Stimulated activated CD4-positive, alpha-beta T cell treated with anti-CD3 and anti-CD28 coated beads, Interleukin-4, amount 100 ng/mL, for 1 hour (primary cell): Measurements from ENCODE around the gene SERPINA6.
"Not testable (repeated sequence)": the region's sequence is repeated elsewhere in the genome, so short reads cannot be mapped to it uniquely, and the experiment has no call there.

Experiments used
- DNase-seq: peaks from one replicate; pipeline ENCODE4 v3.0.0-alpha.2; 2020

The SERPINA6 gene

DNA sequence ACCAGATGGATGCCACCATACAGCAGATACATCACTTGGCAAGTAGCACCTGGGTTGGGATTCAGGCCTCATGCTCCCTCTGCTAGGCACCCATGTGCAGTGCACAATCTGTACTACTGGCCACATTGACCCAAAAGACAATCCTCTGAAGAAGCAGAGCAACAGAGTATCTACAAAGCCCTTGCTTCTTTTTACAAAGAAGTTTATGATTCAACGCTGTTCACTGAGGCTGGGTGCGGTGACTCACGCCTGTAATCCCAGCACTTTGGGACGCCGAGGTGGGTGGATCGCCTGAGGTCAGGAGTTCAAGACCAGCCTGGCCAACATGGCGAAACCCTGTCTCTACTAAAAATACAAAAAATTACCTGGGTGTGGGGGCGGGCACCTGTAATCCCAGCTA is 31.1 kb upstream of the SERPINA6 start:
- not testable (repeated sequence) for DNase-seq

DNA sequence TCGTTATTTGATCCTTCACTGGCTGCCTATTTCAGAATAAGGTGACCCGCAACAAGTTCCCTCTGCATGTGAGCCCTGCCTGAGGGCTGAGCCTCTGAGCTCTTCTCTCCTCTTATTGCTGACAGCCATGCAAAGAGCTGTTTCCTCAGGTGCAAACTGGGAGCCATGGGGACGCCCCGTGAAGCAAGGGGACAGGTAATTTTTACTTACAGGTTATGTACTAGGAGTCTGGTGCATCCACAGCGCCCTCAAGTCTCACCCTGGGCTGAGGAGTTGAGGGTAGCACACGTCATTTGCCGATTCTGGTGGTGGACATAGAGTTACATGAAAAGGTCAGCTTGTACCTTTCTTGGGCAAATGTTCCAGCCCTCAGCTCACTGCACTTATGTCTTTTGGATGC is 26.1 kb upstream of the SERPINA6 start:
- DNase-seq: no peak

DNA sequence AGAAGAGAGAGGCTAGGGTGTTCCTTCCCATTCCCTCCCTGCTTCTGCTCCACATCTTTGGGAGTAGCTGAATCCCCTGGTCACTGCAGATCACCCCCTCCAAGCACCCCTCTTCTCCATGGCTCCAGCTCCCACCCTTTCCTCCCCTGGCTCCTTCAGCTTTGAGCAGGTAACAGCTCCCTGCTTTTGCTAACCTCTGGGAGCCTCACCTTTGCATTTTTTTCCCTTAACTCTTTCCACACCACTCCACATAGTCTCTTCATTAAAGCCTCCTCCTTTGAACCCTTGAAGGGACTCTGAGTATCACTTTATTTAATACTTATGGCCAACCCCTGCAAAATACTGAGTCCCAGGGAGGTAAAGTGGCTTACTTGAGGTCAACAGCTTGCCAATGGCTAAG is 25.7 kb upstream of the SERPINA6 start:
- no peak for DNase-seq

DNA sequence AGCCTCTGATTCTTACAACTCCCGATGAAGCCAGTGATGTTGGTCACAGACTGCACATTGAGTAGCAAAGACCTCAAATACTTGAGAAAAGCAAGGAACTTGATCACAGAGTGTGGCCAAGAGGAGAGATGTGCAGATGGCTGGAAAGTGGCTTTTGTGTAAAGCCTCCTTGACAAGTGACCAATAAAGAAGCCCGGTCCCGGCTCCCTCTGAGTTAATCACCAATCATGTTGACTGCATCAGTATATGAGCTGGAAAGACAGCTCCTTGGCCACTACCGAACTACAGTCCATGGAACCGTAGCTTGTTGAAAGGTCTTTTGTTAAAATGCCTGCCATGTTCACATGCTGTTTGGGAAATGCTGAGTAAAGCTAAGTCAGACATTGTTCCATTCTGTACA is 23.7 kb upstream of the SERPINA6 start:
- DNase-seq: no peak

DNA sequence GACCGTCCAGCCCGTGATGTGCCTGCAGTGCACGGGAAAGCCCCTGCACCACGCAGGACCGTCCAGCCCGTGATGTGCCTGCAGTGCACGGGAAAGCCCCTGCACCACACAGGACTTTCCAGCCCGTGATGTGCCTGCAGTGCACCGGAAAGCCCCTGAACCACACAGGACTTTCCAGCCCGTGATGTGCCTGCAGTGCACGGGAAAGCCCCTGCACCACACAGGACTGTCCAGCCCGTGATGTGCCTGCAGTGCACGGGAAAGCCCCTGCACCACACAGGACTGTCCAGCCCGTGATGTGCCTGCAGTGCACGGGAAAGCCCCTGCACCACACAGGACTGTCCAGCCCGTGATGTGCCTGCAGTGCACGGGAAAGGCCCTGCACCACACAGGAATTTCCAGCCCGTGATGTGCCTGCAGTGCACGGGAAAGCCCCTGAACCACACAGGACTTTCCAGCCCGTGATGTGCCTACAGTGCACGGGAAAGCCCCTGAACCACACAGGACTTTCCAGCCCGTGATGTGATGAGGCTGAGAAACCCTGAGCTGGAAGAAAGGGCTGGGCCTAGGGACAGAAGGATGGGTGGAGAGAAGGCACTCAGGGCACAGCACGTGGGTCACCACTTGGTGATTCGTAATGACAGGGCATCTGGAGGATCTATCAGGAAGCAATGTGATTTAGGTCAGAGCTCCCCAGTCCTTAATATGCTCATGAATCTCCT is 23.1 kb upstream of the SERPINA6 start:
- peak; percentile 55 for DNase-seq

DNA sequence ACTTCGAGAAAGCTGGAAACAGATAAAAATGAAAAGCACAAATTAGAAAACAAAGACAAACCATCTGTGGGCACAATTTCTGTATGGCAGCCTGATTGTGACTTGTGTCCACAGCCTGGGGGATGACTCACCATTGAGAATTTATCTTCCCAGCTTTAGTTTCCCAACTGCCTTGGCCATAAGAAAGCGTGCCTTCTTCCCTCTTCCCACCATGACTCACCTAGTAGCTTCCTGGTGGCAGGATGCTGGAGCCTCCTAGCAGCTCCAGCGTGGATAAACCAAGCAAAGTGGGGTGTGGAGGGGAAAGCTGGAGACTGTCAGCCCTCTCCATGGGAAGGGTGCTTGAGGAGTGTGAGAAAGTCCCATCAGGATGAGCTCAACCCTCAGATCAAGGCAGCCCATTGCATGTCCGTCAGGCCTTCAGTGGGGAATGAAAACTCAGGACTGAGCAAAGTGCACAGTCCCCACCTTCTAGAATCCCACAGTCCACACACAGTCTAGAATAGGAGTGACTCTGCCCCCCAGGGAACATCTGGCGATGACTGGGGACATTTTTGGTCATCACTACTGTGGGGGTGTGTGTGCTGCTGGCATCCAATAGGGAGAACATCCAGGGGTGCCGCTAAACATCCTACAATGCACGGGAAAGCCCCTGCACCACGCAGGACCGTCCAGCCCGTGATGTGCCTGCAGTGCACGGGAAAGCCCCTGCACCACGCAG is 22.4 kb upstream of the SERPINA6 start:
- no peak for DNase-seq

DNA sequence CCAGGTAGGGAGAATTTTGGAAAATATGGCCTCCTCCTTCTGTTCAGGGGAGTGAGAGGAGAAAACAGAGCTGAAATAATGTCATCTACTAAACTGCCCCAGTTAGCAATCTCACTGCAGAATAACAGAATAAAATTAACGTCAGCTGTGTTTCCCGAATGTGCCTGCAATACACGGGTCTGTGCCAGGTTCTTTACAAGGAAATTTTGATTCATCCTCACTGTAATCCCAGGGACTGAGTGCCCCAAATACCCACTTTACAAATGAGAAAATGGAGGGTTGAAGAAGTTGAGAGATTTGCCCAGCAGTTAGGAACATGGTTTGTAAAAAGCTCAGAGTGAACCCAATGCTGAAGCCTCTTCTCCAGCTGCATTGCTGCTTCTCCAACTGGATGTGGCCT is 21.3 kb upstream of the SERPINA6 start:
- DNase-seq: no peak

DNA sequence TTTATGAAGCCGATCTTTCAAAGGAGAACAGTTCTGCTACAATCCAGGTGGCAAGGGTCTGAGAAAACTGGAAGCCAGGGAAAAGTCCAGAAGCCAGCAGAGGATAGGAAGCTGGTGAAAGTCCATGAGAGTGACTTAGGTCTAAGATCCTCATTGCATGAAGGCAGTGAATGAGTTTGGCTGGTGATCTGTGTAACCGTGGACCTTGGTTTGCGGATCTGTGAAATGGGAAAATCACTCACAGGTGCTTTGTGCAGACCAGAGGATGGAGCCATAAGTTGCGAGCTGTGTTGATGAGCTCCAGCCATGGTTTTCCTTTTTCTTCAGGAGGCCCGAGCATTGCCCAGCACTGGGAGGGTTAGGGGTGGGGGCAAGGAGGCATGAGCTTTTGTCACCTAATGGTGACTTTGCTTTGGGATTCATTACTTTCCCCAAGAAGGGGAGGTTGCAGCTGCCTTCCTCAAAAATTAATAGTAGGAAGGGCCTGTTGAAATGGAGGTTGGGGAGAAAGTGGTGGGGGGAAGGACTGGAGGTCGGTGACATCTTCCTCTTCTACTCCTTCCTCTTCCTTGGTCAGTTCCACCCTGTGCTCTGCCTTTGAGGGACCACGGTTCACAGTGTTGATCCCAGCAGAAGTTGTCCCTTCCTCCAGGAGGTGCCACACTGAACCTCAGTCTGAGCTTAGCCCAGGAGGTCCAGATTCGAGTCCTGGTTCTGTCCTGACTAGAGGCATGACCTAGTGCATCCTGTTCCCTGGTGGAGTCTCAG is 20.3 kb upstream of the SERPINA6 start:
- no peak for DNase-seq

DNA sequence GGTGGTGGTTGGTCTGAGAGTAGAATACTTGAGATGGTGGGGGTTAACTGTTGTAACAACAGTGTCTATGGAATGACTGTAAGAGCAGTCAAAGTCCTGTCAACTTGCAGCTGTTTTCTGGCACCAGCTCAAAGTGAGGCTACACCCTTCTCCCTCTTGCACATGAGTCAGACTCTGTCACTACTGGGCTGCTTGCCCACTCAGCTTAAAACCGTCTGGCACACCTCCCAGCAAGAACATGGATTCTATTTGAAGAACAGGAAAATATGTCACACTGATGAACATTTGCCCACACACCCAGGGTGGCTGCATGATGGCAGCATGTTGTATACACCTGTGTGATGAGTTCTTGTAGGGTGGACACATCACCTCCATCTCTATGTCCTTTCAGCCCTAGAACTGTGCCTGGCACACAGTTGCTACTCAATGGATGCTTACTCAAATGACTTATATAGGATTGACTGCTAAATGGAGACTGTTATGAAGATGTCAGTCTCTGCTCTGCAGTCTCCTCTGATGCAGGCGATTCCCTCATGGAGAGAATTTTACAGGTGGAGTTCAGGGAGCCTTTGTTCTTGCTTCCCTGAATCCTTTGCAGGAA is 19.3 kb upstream of the SERPINA6 start:
- peak; percentile 11 for DNase-seq

DNA sequence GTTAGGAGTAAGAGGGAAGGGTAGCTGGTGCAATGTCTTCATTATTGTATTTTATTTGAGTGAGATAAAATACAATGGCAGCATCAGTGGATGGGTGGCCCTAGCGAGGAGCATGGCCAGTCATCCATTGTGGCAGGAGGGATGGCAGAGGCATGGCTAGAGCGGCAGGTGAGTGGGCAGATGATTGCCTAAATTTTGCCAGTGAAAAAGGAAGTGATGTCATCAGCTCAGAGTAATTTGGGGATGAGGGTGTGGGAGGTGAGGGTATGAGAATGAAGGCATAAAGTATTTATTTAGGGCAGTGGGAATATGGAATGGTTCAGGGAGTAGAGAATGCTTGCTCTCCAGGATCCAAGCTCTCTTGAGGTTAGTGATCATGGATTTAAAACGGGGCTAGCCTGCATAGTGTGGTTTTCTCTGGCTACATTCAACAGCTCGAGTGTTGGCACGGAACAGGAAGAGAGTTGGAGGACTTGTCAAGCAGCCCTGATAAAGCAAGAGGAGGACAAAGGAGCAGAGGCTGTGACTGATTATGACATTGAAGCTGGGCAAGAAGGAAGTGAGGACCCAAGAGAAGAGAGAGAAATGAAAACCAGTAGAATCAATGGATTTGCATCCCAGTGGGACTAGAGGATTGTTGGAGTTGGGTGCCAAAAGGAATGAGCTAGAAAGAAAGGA is 18.7 kb upstream of the SERPINA6 start:
- DNase-seq: no peak

DNA sequence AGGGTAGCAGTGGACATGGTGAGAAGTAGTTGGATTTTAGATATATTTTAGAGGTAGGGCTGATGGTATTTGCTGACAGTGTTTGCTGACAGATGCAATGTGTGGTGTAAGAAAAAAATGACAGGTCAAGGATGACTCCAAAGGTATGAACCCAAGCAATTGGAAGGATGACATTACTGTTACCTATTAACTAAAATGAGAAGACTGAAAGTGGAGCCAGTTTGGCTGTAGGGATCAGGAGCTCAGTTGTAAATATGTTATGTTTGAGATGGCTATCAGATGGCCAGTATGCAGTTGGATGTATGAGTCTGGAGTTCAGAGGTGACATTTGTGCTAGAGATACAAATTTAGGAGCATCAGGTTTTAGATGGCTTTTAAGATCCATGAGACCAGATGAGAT is 17.4 kb upstream of the SERPINA6 start:
- no peak for DNase-seq

DNA sequence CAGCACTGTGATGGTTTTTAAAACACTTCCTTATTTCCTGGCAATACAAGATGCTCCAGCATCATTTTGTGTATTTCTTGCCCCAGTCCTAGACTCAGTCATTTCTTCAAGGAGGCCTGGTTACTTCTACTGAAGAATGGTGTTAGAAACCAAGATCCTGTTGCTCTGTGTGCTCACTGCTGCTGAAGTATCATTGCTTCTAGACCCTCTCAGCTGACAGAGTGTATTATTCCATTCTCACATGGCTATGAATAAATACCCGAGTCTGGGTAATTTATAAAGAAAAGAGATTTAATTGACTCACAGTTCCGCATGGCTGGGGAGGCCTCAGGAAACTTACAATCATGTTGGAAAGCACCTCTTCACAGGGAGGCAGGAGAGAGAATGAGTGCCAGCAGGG is 14.9 kb upstream of the SERPINA6 start:
- DNase-seq: no peak

DNA sequence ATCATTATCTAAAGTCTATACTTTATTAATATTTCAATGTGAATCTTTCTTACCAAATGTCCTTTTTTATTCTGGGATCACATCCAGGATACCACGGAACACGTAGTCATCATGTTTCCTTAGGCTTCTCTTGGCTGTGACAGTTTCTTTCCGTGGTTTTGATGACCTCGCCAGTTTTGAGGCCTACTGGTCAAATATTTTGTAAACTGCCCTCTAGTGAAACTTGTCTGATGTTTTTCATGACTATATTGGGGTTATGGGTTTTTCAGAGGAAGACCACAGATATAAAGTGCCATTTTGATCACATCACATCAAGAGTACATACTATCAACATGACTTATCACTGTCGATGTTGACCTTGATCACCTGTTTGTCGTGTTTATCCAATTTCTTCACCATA is 14.1 kb upstream of the SERPINA6 start:
- no peak for DNase-seq

DNA sequence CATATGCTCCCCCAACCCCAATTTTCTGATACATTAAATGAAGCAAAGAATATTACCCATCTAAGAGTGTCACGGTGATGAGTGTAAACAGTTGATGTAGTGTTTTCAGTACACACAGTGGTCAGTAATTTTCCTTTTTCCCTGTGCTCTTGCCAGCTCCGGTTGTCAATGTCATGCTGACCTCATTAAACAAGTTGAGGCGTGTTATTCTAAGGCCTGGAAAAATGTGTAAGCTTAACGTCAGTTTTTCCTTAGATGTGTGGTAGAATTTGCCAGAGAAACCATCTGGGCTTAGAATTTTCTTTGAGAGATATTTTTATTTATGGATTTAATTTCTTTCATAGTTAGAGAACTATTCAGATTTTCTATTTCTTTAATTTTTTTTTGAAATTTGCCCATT is 11.7 kb upstream of the SERPINA6 start:
- DNase-seq: no peak

DNA sequence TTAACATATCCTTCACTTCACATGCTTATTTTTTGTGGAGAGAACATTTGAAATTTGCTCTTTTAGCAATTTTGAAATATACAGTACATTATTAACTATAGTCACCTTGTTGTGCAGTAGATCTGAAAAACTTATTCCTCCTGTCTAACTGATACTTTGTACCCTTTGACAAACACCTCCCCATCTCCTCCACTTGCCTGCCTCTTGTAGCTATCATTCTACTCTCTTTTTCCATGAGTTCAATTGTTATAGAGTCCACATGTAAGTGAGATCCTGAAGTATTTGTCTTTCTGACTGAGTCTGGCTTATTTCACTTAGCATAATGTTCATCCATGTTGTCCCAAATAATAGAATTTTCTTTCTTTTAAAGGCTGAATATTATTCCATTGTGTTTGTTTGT is 9.5 kb upstream of the SERPINA6 start:
- DNase-seq: no peak

DNA sequence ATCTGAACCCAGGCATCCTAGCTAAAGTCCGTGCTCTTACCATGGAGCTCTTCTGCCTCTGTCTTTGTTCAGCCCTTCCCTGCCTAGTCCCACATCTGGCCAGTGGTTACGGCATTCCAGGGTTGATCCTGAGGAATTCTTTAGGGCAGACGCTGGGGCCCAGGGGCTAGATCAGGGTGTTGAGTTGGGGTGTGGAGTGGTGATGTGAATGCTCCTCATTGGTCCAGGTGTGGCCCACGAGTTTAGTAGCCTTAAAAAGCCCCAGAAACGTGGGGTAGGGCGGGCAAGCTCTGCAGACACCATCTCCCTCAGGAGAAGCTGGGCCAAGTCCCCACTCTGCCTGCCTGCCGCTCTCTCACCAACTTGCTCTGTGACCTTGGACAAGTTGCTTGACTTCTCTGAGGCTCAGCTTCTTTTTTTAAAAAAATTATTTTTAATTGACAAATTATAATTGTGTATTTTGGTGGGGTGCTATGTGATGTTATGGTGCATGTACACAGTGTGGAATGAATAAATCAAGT is 9.0 kb upstream of the SERPINA6 start:
- no peak for DNase-seq

DNA sequence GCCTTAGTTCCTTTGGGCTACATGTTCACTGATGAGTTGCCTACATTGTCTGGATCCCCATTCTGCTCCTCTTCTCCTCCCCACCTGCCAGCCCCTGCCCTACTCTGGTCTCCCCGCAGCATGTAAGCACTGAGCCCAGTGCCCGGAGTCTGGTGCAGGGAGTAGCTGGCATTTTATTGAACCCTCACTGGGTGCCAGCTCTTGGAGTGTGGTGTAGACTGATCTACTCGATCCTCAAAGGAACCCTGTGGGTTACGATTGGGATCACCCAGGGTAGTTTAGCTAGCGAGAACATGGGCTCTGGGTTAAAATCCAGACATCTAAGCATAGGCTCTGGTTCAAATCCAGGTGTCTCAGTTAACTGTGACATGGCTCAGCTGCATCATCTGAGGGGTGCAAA is 8.3 kb upstream of the SERPINA6 start:
- DNase-seq: no peak

DNA sequence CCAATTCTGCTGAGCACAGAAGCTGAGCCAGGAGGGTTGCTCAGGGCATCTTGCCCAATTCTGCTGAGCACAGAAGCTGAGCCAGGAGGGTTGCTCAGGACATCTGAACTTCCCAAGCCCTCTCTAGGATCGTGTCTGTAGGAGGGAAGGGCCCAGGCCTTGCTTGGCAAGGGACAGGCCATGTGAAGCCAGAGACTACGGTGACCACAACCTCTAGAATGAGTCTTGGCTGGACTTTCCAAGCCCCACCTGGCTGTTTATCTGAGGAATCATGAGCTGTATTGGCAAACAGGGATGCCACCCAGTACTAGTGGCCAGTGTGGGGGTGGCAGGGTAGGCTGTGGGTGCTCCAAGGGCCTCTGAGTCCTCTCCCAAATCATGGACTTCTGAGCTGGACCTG is 7.7 kb upstream of the SERPINA6 start:
- no peak for DNase-seq

DNA sequence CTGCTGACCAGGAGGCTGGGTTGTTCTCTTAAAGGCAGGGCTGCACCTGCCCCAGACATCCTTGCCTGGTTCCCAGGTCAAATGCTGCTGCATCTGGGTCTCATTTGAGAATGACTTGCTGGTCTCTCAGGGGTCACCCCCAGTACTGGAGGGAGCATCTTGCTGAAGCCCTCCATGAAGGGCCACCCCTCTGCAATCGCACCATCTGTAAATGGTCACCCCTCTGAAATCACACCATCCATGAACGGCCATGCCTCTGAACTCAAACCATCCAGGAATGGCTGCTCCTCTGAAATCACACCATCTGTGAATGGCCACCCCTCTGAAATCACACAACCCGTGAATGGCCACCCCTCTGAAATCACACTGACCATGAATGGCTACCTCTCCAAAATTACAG is 7.3 kb upstream of the SERPINA6 start:
- DNase-seq: no peak

DNA sequence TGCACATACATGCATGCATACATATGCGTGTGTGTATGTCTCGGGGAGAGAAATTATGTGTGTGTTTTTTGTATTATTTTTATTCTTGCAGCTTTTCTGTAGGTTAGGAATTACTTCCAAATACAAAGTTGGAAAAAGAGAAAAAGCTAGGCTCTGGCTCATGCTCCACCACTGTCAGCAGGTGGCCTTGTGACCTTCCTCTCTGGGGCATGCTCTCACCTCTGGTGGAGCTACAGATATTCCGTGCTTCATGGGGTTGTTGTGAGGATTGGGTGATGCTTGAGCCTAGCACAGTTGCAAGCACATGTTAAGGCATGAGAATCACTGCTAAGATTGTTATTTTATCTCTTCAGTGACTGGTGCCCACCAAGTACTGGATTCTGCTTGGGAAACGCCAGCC is 6.7 kb upstream of the SERPINA6 start:
- DNase-seq: no peak

DNA sequence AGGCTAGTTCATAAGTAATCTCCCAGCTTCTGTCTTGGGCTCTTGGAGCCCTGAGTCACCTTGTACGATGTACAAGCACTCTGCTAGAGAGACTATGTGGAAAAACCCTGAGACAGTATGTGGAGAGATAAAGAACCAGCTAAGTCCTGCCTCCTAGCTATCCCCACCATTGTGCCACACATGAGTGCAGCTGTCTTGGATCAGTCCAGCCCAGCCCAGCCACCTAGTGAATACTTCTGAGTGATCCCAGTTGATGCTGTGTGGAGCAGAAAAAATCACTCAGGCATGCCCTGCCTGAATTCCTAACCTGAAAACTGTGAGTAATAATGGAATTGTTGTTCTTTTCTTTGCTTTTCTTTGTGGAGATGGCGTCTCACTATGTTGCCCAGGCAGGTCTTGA is 5.1 kb upstream of the SERPINA6 start:
- DNase-seq: no peak

DNA sequence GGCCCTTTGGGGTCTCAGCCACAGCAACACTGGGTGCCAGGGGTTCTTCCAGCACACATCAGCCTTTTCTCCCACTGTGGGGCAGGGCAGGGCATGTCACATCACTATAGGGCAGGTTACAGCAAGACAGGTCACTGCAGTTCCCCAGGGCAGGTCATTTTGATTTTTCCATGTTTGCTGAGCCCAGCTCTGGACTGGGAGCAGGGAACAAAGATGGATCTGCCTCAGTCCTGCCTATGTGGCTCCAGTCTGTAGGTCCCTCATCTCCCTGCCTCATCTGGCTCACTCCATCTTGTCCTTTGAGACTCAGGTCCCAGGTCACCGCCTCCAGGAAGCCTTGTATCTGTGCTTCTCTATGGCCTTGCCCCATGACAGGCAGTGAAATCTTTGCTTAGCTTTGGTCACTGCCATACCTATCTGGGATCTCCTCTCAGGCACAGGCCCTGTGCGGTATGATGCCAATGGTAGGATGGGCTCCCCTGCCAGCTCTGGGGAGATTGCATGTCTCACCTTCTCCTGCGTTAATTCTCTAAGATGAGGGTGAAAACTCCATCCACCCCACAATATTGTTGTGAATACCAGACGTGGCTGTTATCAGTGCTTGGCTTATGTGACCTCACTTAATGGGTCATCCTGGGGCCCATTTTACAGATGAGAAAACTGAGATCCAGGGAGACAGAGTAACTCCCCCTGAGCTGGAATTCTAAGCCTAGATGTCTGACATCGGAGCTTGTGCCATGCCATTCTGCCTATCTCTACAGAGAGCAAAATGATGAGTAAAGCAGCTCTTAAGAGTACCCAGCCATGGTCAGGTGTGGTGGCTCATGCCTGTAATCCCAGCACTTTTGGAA is 1.5 kb downstream of the SERPINA6 start:
- DNase-seq: no peak
